Esophagus squamous epithelium (tissue), 4 donors: Measurements from ENCODE around the gene TMEM126A.
A peak's percentile ranks its signal among the peaks of the same experiment; 100 is the strongest.

ENCODE experiments used
- CTCF ChIP-seq, 6 experiments: fragments of 450-650 bp in 4 of 6; fragments of 200-600 bp in 2 of 6; sonication (generic) in 2 of 6; IDR thresholded peaks; one replicate each; pipeline ENCODE4 v1.5.1; 2016 to 2019; ENCODE audit warnings: antibody characterized with exemption in 6 of 6, mild to moderate bottlenecking in 4 of 6, moderate library complexity in 4 of 6
- POLR2A ChIP-seq, 4 donors: fragments of 450-650 bp; IDR thresholded peaks; one replicate each; pipeline ENCODE4 v1.6.1; 2017; ENCODE audit warnings: antibody characterized with exemption in 4 of 4, mild to moderate bottlenecking in 4 of 4, moderate library complexity in 3 of 4

DNA sequence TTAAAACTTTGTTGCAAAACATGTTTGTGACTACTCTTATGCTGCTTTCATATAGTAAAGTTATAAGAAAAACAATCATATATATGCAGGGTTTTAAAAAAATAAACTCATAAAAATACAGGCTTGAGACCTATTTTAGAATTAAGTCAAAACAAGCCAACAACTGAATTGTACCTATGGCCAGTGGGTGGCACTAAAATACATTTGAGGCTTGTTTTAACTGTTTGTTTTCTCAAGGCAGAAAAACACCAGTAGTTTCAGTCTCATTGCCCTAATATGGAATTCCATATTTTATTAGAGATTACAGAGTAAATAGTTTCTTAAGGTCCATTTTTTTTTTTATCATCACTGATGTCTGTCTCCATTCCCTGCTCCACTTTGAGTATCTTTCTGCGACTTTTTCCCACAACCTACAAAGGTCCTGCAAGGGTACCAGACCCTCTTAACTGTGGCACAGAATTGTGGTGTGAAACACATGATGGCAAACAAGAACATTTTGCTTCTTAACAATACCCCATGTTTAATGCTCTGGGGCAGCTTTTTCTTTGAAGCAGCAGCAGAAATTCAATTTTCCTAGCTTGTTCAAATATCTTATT lies 46.7 kb downstream of the TMEM126A start:
- peak in 4 of 6 experiments; percentile 29 to 48 (median 40) for TF ChIP-seq CTCF (IDR thresholded peaks at IDR 0.05)
- TF ChIP-seq POLR2A (IDR thresholded peaks at IDR 0.05), result no peak
